ENCODE data around the gene FGF1. TPM values are rescaled to one million over a fixed set of nuclear protein-coding genes. Genes with fewer than 3 reads are reported as not detected.

Gene FGF1
- total and polyA plus RNA-seq, 10 donors = 0.32 to 12.9 (median 2.6) TPM

- Histone ChIP-seq H3K36me3 (no peaks in the 10 kb centered on the region), H3K9me3 (no peaks in the 10 kb centered on the region), H3K27me3 (replicated peaks in 1 of 7) (peaks cover 0 to 13% (median 0%) of the 10 kb centered on the region in 7 donors), H3K4me1 (peaks cover 0 to under 1% (median 0%) of the 10 kb centered on the region in 6 donors), H3K27ac (no peak overlapping the region), H3K4me3 (no peak overlapping the region)
- no peak for TF ChIP-seq CTCF (IDR thresholded peaks at IDR 0.05 in 8 of 11, conservative IDR thresholded peaks at IDR 0.05 in 3 of 11)
- no peak for DNase-seq
- intact Hi-C loops (cut with DNase I; ENCODE audit: low total_unique reads) = no loop called here
- 77 to 85% (median 82%) methylated on average over 5 of the region's 5 CpGs for WGBS, 5 donors
These were observed 80.3 kb downstream of the FGF1 start for GRCh38 chr5:142605611-142606010.

GRCh38 chr5:142602720-142603245 is 83.1 kb downstream of the FGF1 start:
- Histone ChIP-seq H3K27me3 (replicated peaks in 1 of 7) (peaks cover 0 to 12% (median 0%) of the 10 kb centered on the region in 7 donors), H3K36me3 (no peaks in the 10 kb centered on the region), H3K9me3 (no peaks in the 10 kb centered on the region), H3K27ac (no peak overlapping the region), H3K4me1 (peaks cover 0 to 4% (median 0%) of the 10 kb centered on the region in 6 donors), H3K4me3 (no peak overlapping the region)
- WGBS, 5 donors = 61 to 74% (median 68%) methylated on average over 4 of the region's 4 CpGs
- intact Hi-C loops (cut with DNase I; ENCODE audit: low total_unique reads) = no loop called here
- DNase-seq = no peak
- TF ChIP-seq POLR2A (IDR thresholded peaks at IDR 0.05) (no peak), CTCF (IDR thresholded peaks at IDR 0.05 in 8 of 11, conservative IDR thresholded peaks at IDR 0.05 in 3 of 11) (no peak), POLR2AphosphoS5 (IDR thresholded peaks at IDR 0.05) (no peak)

DNA sequence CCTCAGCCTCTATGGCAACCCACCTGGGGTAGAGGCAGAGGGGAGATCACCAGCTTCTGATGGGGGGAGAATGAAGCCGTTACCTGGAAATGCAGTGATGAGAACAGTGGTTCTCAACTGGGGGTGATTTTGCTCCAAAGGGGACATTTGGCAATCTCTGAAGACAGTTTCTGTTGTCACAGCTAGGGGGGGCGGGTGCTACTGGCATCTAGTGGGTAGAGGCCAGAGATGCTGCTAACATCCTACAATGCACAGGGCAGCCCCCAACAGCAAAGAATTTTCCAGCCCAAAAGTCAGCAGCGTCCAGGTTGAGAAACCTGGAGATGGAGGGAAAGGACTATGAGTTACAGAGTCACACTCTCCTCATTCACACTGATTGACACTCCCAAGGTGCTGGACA is 84.5 kb downstream of the FGF1 start:
- WGBS, 5 donors = 73 to 85% (median 79%) methylated on average over 3 of the region's 3 CpGs
- intact Hi-C loops (cut with DNase I; ENCODE audit: low total_unique reads) = no loop called here
- H3K4me3 ChIP-seq = no peak overlapping the region
- H3K4me1 ChIP-seq = peaks cover 0 to 4% (median 0%) of the 10 kb centered on the region in 6 donors
- H3K9me3 ChIP-seq = no peaks in the 10 kb centered on the region
- peaks cover 0 to 10% (median 0%) of the 10 kb centered on the region in 7 donors for H3K27me3 ChIP-seq (replicated peaks in 1 of 7)
- no peaks in the 10 kb centered on the region for H3K36me3 ChIP-seq
- DNase-seq = no peak
- TF ChIP-seq POLR2AphosphoS5 (IDR thresholded peaks at IDR 0.05) = no peak
- no peak for TF ChIP-seq POLR2A (IDR thresholded peaks at IDR 0.05)
- no peak for TF ChIP-seq CTCF (IDR thresholded peaks at IDR 0.05 in 8 of 11, conservative IDR thresholded peaks at IDR 0.05 in 3 of 11)
- no peak overlapping the region for H3K27ac ChIP-seq

GRCh38 chr5:142600611-142601358 is 85.1 kb downstream of the FGF1 start:
- H3K27ac ChIP-seq = no peak overlapping the region
- no peaks in the 10 kb centered on the region for H3K9me3 ChIP-seq
- TF ChIP-seq POLR2A (IDR thresholded peaks at IDR 0.05) (no peak), POLR2AphosphoS5 (IDR thresholded peaks at IDR 0.05) (no peak), CTCF (IDR thresholded peaks at IDR 0.05 in 8 of 11, conservative IDR thresholded peaks at IDR 0.05 in 3 of 11) (no peak)
- peaks cover 0 to 10% (median 0%) of the 10 kb centered on the region in 7 donors for H3K27me3 ChIP-seq (replicated peaks in 1 of 7)
- WGBS, 5 donors = 54 to 67% (median 60%) methylated on average over 20 of the region's 20 CpGs
- intact Hi-C loops (cut with DNase I; ENCODE audit: low total_unique reads) = no loop called here
- H3K36me3 ChIP-seq = no peaks in the 10 kb centered on the region
- no peak for DNase-seq
- peaks cover 0 to 4% (median 0%) of the 10 kb centered on the region in 6 donors for H3K4me1 ChIP-seq
- no peak overlapping the region for H3K4me3 ChIP-seq
